Vagina (tissue), 2 donors: ENCODE data around the gene GPHA2.

Source experiments
- POLR2A ChIP-seq, 2 donors: fragments of 450-650 bp; IDR thresholded peaks; one replicate each; pipeline ENCODE4 v1.6.1; 2017; ENCODE audit warnings: antibody characterized with exemption in 2 of 2, mild to moderate bottlenecking in 2 of 2, moderate library complexity in 2 of 2
- POLR2AphosphoS5 ChIP-seq, 2 donors: sonication (generic); formaldehyde crosslinking; IDR thresholded peaks; one replicate each; pipeline ENCODE4 v1.9.0; 2017; ENCODE audit warnings: antibody characterized with exemption in 2 of 2, mild to moderate bottlenecking in 2 of 2, low read depth in 1 of 2; ENCODE audit not compliant: insufficient read depth in 1 of 2
- TF ChIP-seq, protein P1 (sequence below), 3 experiments: fragments of 450-650 bp in 2 of 3; fragments of 200-600 bp in 1 of 3; sonication (generic) in 1 of 3; IDR thresholded peaks; one replicate each; pipeline ENCODE4 v1.5.1; 2017 to 2019; ENCODE audit warnings: antibody characterized with exemption in 3 of 3, mild to moderate bottlenecking in 2 of 3, moderate library complexity in 2 of 3

DNA sequence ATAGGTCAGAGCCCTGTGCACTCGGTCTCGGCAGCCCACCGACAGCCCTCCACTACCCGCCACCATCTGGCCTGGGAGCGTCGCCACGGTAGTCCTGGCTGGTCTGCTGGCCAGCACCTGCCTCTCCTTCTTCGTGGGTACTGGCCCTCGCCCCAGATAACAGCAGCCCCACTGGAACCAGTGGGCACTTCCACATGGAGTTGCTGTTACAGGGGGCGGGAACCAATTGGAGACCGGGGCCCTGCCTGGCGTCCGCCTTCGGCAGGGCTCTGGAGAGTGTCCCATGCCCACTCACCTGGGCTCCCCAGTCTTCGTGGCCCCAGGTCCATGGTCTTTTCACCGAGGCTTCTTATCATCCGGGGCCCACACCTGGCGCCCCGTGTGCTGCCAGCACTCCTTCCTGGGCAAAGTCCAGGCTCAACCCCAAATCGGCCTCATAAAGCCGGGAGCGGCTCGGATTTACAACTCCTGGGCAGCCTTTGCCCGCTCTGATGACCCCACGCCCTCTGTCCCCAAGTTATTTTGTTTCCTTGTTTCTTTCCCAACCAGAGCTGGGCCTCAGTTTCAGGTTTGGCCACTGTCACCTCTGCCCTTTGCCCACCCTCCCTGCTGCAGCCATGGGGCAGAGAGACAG, 44.4 kb downstream of the GPHA2 start:
- TF ChIP-seq, protein P1, sequence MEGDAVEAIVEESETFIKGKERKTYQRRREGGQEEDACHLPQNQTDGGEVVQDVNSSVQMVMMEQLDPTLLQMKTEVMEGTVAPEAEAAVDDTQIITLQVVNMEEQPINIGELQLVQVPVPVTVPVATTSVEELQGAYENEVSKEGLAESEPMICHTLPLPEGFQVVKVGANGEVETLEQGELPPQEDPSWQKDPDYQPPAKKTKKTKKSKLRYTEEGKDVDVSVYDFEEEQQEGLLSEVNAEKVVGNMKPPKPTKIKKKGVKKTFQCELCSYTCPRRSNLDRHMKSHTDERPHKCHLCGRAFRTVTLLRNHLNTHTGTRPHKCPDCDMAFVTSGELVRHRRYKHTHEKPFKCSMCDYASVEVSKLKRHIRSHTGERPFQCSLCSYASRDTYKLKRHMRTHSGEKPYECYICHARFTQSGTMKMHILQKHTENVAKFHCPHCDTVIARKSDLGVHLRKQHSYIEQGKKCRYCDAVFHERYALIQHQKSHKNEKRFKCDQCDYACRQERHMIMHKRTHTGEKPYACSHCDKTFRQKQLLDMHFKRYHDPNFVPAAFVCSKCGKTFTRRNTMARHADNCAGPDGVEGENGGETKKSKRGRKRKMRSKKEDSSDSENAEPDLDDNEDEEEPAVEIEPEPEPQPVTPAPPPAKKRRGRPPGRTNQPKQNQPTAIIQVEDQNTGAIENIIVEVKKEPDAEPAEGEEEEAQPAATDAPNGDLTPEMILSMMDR (IDR thresholded peaks at IDR 0.05), result no peak
- TF ChIP-seq POLR2A (IDR thresholded peaks at IDR 0.05), result no peak
- no peak for TF ChIP-seq POLR2AphosphoS5 (IDR thresholded peaks at IDR 0.05; ENCODE audit: insufficient read depth in 1 of 2, low read depth in 1 of 2)
